Esophagus muscularis mucosa (tissue), 4 donors: ENCODE results near the gene CRYBG2. TPM values are rescaled to one million over a fixed set of nuclear protein-coding genes. Genes with fewer than 3 reads are reported as not detected.

ENCODE experiments used
- DNase-seq: peaks from one replicate; pipeline ENCODE4 v3.0.0-alpha.2; 2017; ENCODE audit errors: extremely low spot score
- H3K27ac ChIP-seq, 4 donors: fragments of 200-600 bp; sonication (generic); replicated peaks in 1 of 4; 1 replicate in 3 of 4; 2 replicates in 1 of 4; pipeline ENCODE4 v1.5.1; 2016 to 2019; ENCODE audit warnings: mild to moderate bottlenecking in 1 of 4
- H3K27me3 ChIP-seq, 4 donors: fragments of 200-600 bp; sonication (generic); one replicate each; pipeline versions ENCODE4 v1.5.1 to v1.6.0; 2016 to 2019
- H3K36me3 ChIP-seq, 4 donors: fragments of 200-600 bp; sonication (generic); one replicate each; pipeline ENCODE4 v1.5.1; 2016 to 2019
- H3K4me1 ChIP-seq, 4 donors: fragments of 200-600 bp; sonication (generic); one replicate each; pipeline ENCODE4 v1.5.1; 2016 to 2019
- H3K4me3 ChIP-seq, 4 donors: fragments of 200-600 bp; sonication (generic); 1 replicate in 2 of 4; 2 replicates in 2 of 4; pipeline ENCODE4 v1.5.1; 2016 to 2019; ENCODE audit warnings: mild to moderate bottlenecking in 4 of 4, moderate library complexity in 1 of 4
- H3K9me3 ChIP-seq, 4 donors: fragments of 200-600 bp; sonication (generic); 1 replicate in 3 of 4; 2 replicates in 1 of 4; pipeline ENCODE4 v1.5.1; 2016 to 2019
- CTCF ChIP-seq, 3 experiments: fragments of 200-600 bp in 2 of 3; fragments of 450-650 bp in 1 of 3; sonication (generic) in 2 of 3; IDR thresholded peaks; one replicate each; pipeline ENCODE4 v1.5.1; 2017 to 2019; ENCODE audit warnings: antibody characterized with exemption in 3 of 3, mild to moderate bottlenecking in 2 of 3, moderate library complexity in 1 of 3
- EP300 ChIP-seq: sonication (generic); formaldehyde crosslinking; IDR thresholded peaks from one replicate; pipeline ENCODE4 v1.6.1; 2017; ENCODE audit warnings: antibody characterized with exemption
- POLR2A ChIP-seq: fragments of 450-650 bp; IDR thresholded peaks from one replicate; pipeline ENCODE4 v1.6.1; 2017; ENCODE audit warnings: antibody characterized with exemption, moderate library complexity, mild to moderate bottlenecking, low read depth
- POLR2AphosphoS5 ChIP-seq, 2 donors: sonication (generic); formaldehyde crosslinking; IDR thresholded peaks; one replicate each; pipeline ENCODE4 v1.6.1; 2017; ENCODE audit warnings: antibody characterized with exemption in 2 of 2
- WGBS: methylation state at CpG from one replicate; pipeline ENCODE4 v1.1.5; 2018; 5-methylcytosine and 5-hydroxymethylcytosine counted together
- intact Hi-C: fragments of 100-400 bp; cut with DNase I; formaldehyde crosslinking; loops from one replicate; pipeline ENCODE4 v1.15.1; 2023
- total RNA-seq, 4 donors: library from RNA; depleted of rRNA; stranded (reverse); fragments of >200 nt; gene quantifications; one replicate each; pipeline versions ENCODE4 v1.1.0 to v1.2.1, GENCODE V29; 2016

Gene CRYBG2
- total RNA-seq, 4 donors from 2014 or later, result 0.42 to 0.86 TPM; not detected in 2

DNA sequence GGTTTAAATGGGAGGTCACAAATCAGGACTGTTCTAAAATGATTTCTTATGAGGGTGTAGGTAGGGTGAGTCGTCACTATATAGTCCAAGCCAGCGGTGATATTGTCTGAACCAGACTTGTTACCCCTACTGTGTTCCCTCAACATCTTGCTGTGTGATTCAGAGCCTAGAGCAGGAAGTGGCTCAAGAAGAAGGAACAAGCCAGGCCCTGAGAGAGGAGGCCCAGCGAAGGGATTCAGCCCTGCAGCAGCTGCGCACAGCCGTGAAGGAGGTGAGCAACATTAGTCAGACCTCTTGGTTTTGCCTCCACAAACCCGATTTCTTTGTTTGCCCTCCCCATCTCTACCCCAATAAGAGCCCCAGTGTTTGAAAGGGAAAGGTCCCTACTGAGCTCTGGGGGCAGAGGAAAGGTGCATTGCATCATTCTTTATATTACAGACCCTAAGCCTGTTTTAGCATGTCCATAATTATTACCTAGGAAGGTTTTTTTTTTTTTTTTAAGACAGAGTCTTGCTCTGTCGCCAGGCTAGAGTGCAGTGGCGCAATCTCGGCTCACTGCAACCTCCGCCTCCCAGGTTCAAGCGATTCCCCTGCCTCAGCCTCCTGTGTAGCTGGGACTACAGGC is 79.0 kb downstream of the CRYBG2 start:
- peak overlapping the region; percentile 85 to 96 (median 91) for H3K27ac ChIP-seq
- TF ChIP-seq POLR2AphosphoS5 (IDR thresholded peaks at IDR 0.05) (no peak), CTCF (IDR thresholded peaks at IDR 0.05) (no peak), EP300 (no peak), POLR2A (no peak)
- intact Hi-C loops, result loop anchor here (1.0 kb wide), 1 partner anchor 46 kb away; no protein-coding TSS in a partner anchor
- WGBS, result 71% methylated on average over 11 of the region's 11 CpGs
- no peak overlapping the region for H3K4me3 ChIP-seq
- no peak for DNase-seq
- no peaks in the 10 kb centered on the region for H3K27me3 ChIP-seq
- peaks cover 0 to 74% (median 23%) of the 10 kb centered on the region in 4 donors for H3K36me3 ChIP-seq
- H3K4me1 ChIP-seq, result peaks cover 34 to 50% (median 46%) of the 10 kb centered on the region in 4 donors
- no peaks in the 10 kb centered on the region for H3K9me3 ChIP-seq

Other genes starting within 250 kb of the CRYBG2 start
- gene PDIK1L, start 242.3 kb downstream of the CRYBG2 start, total RNA-seq, result 1 to 10 TPM; 5.1 to 6.4 (median 5.7) TPM
- 10 to 100 TPM in 2 of 4 donors, 1 to 10 TPM in 2; 2.9 to 17.9 (median 11.6) TPM for gene FAM110D, start 195.1 kb downstream of the CRYBG2 start, total RNA-seq
- not detected for gene C1orf232, start 185.2 kb downstream of the CRYBG2 start, total RNA-seq
- gene ZNF593, start 184.2 kb downstream of the CRYBG2 start, total RNA-seq, result 10 to 100 TPM; 10.4 to 41.6 (median 22.5) TPM
- not detected for gene ZNF593OS, start 182.3 kb downstream of the CRYBG2 start, total RNA-seq
- 1 to 10 TPM; 1.4 to 2.6 (median 1.9) TPM for gene CNKSR1, start 176.6 kb downstream of the CRYBG2 start, total RNA-seq
- not detected for gene CATSPER4, start 163.5 kb downstream of the CRYBG2 start, total RNA-seq
- 1 to 10 TPM; 3.0 to 6.3 (median 4.8) TPM for gene CEP85, start 119.9 kb downstream of the CRYBG2 start, total RNA-seq
- gene SH3BGRL3, start 74.0 kb downstream of the CRYBG2 start, total RNA-seq, result 10 to 100 TPM; 52.7 to 81.7 (median 59.8) TPM
- 10 to 100 TPM in 2 of 4 donors, 1 to 10 TPM in 2; 7.1 to 13.3 (median 10.1) TPM for gene UBXN11, start 47.5 kb downstream of the CRYBG2 start, total RNA-seq
- 10 to 100 TPM in 1 of 4 donors, 1 to 10 TPM in 2, not detected in 1; 3.8 to 14.0 (median 7.1) TPM for gene CD52, start 36.2 kb downstream of the CRYBG2 start, total RNA-seq
- not detected for gene ZNF683, start 18.6 kb upstream of the CRYBG2 start, total RNA-seq
- gene LIN28A, start 56.7 kb upstream of the CRYBG2 start, total RNA-seq, result not detected
- gene DHDDS, start 78.2 kb upstream of the CRYBG2 start, total RNA-seq, result 10 to 100 TPM; 28.7 to 38.9 (median 30.4) TPM
- 100 to 1,000 TPM; 124 to 263 (median 189) TPM for gene HMGN2, start 118.3 kb upstream of the CRYBG2 start, total RNA-seq
- 10 to 100 TPM in 1 of 4 donors, 1 to 10 TPM in 3; 7.0 to 16.7 (median 8.7) TPM for gene RPS6KA1, start 175.6 kb upstream of the CRYBG2 start, total RNA-seq